Astrocyte of the hippocampus (primary cell): ENCODE measurements around the gene MTPN.

ENCODE experiments used
- DNase-seq: peaks from one replicate; pipeline ENCODE4 v3.0.0; 2011; ENCODE audit warnings: low read depth, low spot score

The MTPN gene

DNA sequence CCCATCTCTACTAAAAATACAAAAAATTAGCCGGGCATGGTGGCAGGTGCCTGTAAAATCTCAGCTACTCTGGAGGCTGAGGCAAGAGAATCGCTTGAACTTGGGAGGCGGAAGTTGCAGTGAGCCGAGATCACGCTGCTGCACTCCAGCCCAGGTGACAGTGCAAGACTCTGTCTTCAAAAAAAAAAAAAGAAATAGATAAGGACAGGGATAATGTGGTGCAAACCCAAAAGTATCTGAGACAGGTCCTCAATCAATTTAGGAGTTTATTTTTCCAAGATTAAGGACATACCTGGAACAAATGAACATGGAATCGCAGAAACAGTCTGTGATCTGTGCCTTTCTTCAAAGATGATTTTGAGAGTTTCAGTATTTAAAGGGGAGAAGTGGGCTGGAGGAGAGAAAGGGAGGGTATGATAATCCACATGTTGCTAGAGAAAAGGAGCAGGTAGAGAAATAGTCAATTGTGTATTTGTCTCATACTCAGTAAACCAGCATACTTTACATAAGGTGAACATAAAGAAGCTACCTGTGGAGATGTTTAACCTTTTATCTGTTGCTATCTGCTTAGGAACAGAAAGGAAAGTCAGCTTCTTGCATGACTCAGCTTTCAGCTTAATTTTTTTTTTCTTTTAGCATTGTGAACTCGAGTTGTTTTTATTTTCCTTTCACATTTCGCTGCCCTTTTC, 4.9 kb upstream of the MTPN start:
- no peak for DNase-seq

DNA sequence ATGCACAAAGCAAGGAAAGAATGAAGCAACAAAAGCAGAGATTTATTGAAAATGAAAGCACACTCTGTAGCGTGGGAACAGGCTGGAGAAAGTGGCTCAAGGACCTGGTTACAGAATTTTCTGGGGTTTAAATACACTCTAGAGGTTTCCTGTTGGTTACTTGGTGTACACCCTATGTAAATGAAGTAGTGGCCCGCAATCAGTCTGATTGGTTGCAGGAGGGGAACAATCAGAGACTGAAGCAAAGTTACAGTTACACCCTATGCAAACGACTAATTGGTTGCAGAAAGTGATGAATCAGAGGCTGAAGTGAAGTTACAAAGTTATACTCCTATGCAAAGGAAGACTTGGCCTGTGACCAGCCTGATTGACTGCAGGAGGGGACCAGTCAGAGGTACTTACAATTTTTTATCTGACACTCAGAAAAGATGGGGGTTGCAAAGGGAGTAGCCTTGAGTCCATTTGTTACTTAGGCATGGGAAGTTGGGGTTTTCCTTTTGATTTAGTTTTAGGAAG, 3.6 kb upstream of the MTPN start:
- DNase-seq, result peak; percentile 29

DNA sequence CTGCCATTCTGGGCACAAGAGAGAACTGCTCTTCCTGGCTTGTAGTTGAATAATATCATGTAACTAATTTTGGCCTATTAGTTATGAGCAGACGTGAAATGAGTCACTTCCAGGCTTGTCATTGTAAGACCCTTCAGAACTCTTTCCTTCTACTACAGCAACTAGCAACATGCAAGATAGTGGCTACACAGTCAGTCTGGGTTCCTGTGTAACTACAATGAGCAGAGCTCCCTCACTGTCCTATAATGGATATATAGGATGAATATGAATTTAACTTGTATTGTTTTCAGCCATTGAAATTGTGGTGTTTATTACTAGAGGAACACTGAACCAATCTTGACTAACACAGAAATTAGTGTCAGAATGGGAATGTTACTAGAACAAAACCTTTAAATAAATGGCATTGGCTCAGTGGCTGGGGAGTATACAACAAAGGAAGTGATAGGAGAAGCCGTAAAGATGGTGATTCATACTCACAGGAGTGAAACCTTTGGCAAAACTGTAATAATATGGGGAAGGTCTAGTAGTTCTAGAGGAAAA, 2.9 kb upstream of the MTPN start:
- DNase-seq, result no peak

DNA sequence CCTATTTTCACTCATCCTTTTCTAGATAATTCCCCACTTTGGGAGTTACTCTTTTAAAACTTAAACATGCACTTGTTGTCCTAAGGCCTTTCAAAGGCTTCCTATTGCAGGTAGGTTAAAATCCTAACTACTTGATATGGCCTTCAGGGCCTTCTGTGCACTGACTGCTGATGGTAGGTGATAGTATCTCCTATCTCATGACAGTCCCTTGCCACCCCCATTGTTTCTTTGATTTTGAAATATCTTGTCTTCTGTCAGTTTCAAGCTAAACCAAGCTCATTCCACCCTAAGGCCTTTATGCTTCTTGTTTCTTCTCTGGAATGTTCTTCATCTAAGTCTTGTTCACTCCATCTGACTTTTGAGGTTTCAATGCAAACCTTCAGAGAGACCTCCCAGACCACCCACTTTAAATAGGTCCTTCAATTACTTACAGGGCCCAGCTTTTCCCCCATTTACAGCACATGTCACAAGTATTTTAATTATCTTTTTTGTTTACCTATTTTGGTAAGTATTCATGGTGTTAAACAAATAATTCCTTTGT, 2.4 kb upstream of the MTPN start:
- no peak for DNase-seq

DNA sequence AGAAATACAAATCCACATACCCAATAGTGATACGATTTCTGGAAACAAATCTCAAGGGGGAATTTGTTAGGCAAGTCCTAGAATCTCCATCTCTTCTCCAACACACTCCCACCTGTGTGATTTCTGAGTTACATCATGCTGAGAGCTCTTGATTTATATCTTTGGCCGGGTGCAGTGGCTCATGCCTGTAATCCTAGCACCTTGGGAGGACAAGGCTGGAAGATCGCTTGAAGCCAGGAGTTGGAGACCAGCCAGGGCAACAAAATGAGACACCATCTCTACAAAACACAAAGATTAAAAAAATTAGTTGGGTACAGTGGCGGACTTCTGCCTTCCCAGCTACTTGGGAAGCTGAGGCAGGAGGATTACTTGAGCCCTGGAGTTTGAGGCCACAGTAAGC, 1.5 kb upstream of the MTPN start:
- no peak for DNase-seq

DNA sequence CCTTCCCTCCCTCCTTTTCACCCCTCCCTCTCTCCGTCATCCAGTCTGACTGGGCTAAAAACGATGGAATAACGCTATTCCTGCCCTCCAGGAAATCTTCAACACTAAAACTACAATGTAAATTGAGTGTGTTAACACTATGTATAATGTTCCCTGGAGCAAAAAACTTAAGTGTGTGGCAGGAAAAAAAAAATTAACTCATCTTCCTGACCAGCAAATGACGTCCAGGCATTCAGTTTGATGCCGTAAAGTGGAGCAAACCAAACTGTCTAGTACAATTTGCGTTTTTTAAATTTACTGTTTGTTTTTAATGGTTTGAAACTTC, 545 bp upstream of the MTPN start:
- no peak for DNase-seq

DNA sequence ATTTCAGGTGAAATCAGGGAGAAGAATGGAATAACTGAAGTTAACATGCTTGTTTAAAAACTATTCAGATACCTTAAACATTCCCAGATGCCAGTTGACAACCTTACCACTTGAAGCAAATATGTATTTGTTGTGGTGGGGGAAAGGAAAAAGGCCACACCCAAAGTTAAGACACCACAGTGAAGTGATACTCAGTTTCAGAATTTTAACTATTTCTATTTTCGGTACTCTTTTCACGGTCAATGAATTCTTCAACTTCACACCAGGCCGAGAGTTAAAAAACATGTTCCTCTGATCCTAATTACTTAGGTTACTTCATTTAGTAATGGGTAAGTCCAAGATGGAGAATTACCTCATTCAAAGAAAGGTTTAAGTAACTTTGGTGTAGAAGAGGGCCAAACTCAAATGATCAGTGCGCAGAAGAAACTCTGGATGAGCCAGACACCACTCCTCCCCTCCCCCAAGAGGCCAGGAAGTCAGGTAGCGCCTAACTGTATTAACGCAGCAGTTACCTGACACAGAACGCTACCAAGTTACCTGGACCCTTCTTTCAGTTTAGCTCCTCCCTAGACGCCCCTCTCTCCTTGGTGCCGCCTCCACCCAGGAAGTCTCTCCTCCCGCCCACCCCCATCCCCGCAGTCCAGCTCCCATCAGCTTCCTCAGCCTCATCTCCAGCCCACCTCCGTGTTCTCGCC, 700 bp downstream of the MTPN start:
- DNase-seq, result no peak

DNA sequence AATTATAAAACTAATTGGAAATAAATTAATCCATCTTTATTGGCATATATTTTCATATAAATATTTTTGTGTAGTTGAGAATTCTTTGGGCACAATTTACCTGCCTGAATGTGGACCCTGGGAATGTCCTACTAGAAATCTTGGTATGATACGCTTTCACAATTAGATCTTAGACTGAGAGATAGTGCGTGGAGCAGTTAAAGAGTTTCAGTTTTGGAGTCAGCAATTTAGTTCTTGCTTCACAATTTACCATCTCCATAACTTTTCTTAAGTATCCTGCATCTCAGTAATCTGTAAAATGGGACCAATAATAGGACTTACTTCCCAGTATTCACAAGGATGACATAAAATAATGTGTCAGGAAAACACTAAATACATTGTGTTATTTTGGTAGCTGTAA, 2.0 kb downstream of the MTPN start:
- DNase-seq, result no peak

DNA sequence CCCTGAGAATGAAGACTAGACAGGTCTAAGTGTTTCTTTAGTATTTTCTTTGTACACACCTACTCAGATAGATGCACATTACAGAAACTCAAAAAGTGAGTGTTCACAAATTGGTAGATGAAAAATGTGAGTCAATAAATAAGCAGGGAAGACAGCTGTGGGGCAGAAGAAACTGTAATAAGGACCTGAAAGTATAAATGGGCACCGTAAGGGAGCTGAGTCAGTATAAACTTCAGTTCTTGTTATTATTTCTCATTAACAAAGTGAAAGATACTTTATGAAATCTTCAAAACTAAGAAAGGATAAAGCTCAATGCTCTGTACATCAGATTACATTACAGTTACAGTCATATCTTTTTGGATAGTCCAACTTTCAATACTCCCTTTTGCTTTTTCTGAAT, 2.5 kb downstream of the MTPN start:
- no peak for DNase-seq

DNA sequence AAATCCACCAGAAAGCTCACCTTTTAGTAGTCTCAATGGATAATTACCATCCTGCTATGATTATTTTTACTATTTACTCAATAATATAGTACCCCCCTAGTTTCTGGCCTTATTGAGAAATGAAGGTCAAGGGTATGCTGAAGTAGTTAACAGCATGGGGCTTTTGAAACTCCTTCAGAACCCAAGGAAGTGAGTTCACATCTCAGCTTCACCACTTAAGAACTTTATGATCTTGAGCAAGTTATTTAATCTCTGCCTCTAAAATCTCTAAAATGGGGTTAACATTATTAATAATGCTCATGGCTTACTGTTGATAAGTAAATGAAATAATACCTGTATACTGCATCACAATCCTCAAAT, 5.8 kb downstream of the MTPN start:
- DNase-seq, result no peak

DNA sequence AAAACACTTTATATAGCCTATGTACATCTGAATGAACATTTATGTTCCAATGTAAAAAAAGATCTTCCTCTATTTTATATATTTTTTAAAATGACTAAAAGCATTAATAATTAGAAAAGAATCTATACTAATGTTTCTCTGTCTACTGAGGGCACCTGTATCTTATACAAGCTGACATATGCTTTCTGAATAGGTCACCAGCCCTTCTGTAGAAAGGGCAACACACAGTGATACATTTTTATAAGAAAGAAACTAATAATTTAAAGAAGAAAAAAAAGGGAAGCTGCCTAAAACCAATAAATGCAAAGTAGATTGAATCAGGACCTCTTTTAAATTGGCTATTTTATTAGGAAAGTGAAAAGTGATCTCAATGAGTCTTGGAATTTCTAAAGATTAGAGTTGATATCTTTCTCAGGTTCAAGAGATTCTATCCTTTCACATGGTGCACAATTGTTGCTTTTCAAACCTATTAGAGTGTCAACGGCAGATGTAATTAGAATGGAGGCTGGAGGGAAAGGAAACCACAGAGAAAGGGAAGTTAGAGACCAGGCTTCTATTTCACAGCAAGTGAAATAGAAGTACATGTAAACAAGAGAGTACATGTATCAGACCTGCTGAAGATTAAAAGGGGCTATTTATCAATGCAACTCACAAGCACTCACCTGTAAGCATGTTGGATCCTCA, 6.3 kb downstream of the MTPN start:
- DNase-seq, result no peak

DNA sequence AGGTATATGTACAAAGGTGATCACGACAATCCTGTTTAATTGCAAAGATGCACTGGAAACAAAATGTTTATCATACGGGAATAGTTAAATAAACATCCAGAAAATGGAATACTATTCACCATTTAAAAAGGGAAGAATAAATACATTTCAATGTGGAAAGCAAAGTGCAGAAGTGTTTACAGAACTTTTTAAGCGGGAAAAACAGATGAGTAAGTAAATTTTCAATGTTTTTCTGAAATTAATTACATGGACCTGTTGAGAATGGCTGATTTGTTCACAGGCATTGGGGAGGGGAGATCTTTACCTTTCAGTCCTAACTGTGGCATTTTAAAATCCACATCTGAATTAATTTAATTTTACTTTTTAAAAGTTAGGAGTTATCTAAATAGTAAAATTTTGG, 7.1 kb downstream of the MTPN start:
- DNase-seq, result no peak

DNA sequence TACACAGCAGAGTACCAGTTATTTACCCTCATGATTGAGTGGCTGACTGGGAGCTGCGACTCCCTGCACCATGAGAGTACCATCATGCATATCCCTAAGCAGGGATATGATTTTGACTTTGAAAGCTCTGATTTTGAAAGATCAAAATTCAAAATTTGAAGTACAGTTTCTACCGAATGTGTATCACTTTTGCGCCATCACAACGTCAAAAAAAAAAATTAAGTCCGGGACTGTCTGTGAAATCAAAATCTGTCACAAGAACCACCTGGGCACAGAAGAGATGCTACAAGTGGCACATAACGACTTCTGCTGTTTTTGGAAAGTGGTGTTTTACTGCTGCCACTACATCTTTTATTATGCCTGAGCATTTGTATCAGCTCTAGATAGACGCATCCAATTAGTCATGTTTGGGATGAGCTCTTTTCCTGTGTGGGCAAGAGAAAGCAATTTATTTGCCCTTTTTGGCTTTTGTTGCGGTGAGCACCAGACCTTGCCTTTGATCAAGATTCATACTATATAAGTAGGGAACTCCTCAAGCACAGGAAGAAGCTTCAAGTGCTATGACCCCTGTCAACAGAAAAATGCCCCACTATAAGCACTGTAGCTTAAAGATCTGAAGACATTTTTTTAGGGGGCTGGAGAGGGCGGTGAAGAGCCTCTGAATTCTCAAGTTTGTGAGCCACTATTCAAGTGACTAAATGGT, 10.7 kb downstream of the MTPN start:
- no peak for DNase-seq

DNA sequence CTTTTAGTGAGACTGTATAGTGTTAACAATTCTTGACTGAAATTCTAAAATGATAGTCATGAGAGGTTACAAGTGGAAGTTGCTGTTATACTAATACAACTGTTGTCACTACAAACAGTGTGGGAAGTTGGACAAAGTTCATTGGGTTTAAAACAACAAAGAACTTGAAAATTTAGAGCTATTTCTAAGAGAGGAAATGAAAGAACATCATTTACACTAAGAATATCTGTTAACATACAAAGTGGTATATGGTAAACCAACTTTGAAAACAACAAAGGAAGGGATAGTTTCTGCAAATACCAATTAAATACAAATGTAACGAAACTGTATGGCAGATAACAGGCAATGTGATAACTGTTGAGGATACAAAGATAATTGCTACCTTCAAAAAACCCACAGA, 11.6 kb downstream of the MTPN start:
- DNase-seq, result no peak

DNA sequence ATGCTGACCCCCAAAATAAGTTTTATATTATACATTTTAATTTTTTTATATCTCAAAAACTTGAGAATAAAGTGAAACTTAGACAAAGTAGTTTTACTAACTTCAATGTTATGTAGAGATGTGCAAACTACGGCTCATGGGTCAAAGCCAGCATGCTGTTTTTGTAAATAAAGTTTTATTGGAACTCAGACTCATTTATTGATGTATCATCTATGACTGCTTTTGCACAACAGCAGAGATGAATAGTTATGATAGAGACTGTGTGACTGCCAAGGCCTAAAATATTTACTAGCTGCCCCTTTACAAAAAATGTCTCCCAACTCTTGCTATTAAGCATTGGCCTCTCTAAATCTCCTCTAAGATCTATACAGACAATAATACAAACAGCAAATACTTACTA, 12.4 kb downstream of the MTPN start:
- no peak for DNase-seq

DNA sequence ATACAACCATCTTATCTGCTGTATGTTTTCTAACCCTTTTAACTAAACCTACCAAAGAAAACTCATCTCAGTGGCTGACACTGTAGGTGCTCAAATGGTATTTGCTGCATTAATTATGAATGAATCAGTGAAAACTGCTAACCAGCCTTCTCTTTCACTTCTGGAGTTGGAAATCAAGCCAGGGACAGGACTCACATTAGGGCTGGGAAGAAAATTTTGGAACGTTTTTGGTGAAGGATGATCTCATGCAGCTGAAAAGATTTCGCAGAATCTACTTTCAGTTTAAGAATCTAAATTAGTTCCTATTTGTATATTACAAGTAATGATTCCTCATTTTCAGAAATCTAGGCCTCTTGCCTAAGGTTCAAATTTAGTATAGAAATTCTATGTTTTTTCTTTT, 12.9 kb downstream of the MTPN start:
- peak; percentile 32 for DNase-seq

DNA sequence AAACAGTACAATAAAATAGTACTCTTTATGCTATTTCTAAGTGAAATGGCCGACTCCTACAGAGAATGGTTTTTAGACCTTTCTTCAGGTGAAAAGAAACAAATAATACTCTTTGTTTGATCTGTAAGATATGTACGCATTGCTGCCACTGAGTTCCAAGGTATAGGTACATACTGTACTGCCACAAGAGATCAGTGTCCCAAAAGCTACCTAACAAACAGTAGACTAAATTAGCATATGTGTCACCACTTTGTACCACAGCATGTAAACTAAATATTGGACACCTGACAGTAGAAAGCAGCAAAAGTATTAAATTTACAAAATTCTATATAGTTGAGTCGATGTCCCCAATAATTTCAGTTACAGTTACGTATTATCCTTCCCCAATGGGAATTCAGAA, 14.4 kb downstream of the MTPN start:
- no peak for DNase-seq

DNA sequence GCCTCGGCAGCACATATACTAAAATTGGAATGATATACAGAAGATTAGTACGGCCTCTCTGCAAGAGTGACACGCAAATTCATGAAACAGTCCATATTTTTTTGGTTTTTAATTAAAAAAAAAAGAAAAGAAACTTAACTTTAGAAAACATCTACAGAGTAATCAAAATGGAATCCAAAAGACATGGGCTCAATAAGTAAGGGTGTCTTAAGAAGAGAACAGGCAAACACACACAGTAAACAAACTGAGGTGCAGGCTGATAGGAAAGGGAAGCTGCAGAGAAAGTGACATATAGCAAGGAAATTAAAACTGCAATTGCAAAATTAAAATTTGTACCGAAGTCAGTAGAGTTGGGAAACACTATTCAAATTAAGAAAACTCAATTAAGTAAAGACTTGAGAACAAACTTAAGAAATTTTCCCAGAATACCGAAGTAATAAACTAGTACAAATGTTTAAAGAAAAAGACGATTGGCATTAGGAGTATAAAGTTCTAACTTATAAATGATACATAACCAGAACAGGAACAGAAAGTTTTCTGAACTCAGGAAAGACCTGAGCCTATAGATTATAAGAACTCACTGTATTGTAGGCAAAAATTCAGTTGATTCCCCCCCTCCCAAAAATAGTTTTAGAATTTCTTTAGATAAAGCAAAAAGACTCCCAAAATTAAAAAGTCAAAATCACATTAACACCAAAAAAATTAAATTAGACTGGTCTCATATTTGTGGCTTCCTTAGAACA, 16.3 kb downstream of the MTPN start:
- DNase-seq, result no peak

DNA sequence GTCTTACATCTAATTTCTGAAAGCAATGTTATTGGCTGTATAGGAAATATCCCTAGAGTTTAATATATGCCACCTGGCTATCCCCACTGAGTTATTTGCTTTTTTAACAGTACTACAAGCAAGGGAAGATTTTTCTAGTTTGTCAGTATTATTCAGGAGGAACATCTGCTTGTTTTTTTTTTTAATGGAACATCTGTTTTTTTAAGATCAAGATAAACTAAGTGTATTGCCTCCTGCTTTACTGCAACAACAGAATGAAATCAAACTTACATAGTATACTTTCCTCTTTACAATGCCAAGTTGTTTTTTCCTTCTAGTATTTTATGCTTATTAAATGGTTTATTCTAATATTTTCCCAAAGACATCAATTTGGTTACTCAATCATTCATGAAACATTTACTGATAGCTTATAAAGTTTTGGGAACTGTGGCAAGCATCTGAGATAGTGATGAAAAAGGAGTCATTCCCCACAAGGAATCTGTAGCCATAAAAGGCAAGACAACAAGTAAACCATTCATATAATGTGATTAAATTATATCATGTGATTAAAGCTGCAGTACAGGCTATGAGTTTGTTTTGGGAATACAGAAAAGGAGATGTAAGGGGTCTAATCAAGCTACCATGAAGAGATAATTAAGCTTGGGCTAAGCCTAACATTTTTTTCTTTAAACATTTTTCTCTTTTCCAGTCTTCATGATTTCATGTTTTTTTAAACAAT, 17.4 kb downstream of the MTPN start:
- DNase-seq, result no peak

DNA sequence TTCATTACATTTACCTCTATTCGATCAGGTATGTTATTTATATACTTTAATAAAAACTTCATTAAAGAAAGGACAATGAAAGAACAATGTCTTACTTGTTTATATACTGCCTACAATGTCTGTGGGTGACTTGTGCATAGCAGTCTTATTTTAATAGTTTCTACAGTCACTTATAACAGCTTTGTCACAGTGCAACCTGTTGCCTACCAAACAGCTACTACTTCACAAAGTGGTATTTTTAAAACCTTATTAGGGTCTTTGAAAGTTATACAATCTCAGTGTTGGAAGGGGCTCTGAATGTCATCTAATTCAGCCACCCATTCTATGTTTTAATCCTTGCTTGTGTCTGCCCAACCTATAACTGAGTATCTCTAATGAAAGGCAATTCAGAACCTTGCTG, 19.0 kb downstream of the MTPN start:
- DNase-seq, result no peak

DNA sequence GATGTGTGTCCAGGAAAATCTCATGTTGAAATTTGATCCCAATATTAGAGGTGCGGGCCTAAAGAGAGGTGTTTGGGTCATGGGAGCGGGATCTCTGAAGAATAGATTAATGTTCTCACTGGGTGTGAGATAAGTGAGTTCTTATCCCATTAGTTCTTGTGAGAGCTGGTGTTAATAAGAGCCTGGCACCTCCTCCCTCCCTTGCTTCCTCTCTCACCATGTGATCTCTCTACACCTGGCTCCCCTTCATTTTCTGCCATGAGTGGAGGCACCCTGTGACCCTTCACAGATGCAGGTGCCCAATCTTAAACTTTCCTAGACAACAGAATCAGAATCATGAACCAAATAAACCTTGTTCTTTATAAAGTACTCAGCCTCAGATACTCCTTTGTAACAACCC, 19.5 kb downstream of the MTPN start:
- no peak for DNase-seq
